Esophagus muscularis mucosa (tissue), 4 donors: ENCODE results near the gene RPL38. TPM values are rescaled to one million over a fixed set of nuclear protein-coding genes. Genes with fewer than 3 reads are reported as not detected.

ENCODE experiments used
- DNase-seq: peaks from one replicate; pipeline ENCODE4 v3.0.0-alpha.2; 2017; ENCODE audit errors: extremely low spot score
- H3K27ac ChIP-seq, 4 donors: fragments of 200-600 bp; sonication (generic); replicated peaks in 1 of 4; 1 replicate in 3 of 4; 2 replicates in 1 of 4; pipeline ENCODE4 v1.5.1; 2016 to 2019; ENCODE audit warnings: mild to moderate bottlenecking in 1 of 4
- H3K27me3 ChIP-seq, 4 donors: fragments of 200-600 bp; sonication (generic); one replicate each; pipeline versions ENCODE4 v1.5.1 to v1.6.0; 2016 to 2019
- H3K36me3 ChIP-seq, 4 donors: fragments of 200-600 bp; sonication (generic); one replicate each; pipeline ENCODE4 v1.5.1; 2016 to 2019
- H3K4me1 ChIP-seq, 4 donors: fragments of 200-600 bp; sonication (generic); one replicate each; pipeline ENCODE4 v1.5.1; 2016 to 2019
- H3K4me3 ChIP-seq, 4 donors: fragments of 200-600 bp; sonication (generic); 1 replicate in 2 of 4; 2 replicates in 2 of 4; pipeline ENCODE4 v1.5.1; 2016 to 2019; ENCODE audit warnings: mild to moderate bottlenecking in 4 of 4, moderate library complexity in 1 of 4
- H3K9me3 ChIP-seq, 4 donors: fragments of 200-600 bp; sonication (generic); 1 replicate in 3 of 4; 2 replicates in 1 of 4; pipeline ENCODE4 v1.5.1; 2016 to 2019
- CTCF ChIP-seq, 3 experiments: fragments of 200-600 bp in 2 of 3; fragments of 450-650 bp in 1 of 3; sonication (generic) in 2 of 3; IDR thresholded peaks; one replicate each; pipeline ENCODE4 v1.5.1; 2017 to 2019; ENCODE audit warnings: antibody characterized with exemption in 3 of 3, mild to moderate bottlenecking in 2 of 3, moderate library complexity in 1 of 3
- EP300 ChIP-seq: sonication (generic); formaldehyde crosslinking; IDR thresholded peaks from one replicate; pipeline ENCODE4 v1.6.1; 2017; ENCODE audit warnings: antibody characterized with exemption
- POLR2A ChIP-seq: fragments of 450-650 bp; IDR thresholded peaks from one replicate; pipeline ENCODE4 v1.6.1; 2017; ENCODE audit warnings: antibody characterized with exemption, moderate library complexity, mild to moderate bottlenecking, low read depth
- POLR2AphosphoS5 ChIP-seq, 2 donors: sonication (generic); formaldehyde crosslinking; IDR thresholded peaks; one replicate each; pipeline ENCODE4 v1.6.1; 2017; ENCODE audit warnings: antibody characterized with exemption in 2 of 2
- WGBS: methylation state at CpG from one replicate; pipeline ENCODE4 v1.1.5; 2018; 5-methylcytosine and 5-hydroxymethylcytosine counted together
- intact Hi-C: fragments of 100-400 bp; cut with DNase I; formaldehyde crosslinking; loops from one replicate; pipeline ENCODE4 v1.15.1; 2023
- total RNA-seq, 4 donors: library from RNA; depleted of rRNA; stranded (reverse); fragments of >200 nt; gene quantifications; one replicate each; pipeline versions ENCODE4 v1.1.0 to v1.2.1, GENCODE V29; 2016

Gene RPL38
- total RNA-seq, 4 donors from 2014 or later = 445 to 1,296 (median 979) TPM

DNA sequence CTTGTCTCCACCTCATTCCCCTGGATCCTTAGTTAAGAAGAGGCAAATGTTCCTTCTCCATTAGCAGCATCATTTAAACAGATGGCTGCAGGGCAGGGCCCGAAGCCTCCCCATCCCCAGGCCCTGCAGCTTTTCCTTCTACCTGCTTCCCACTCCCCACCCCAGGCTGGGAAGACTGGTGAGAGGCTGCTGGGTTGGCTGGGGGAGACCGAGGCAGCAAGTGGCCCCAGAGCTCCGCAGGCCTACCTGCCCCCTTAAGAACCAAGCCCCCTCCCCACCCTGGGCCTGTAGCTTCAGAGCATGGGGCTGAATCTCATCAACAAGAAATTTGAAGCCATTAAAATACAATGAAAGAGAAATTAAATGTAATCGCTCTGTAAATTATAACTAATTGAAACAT lies 22.1 kb upstream of the RPL38 start:
- intact Hi-C loops = no loop called here
- Histone ChIP-seq H3K4me3 (no peak overlapping the region), H3K36me3 (no peaks in the 10 kb centered on the region), H3K27me3 (peaks cover 0 to 89% (median 2%) of the 10 kb centered on the region in 4 donors), H3K9me3 (no peaks in the 10 kb centered on the region), H3K27ac (no peak overlapping the region), H3K4me1 (no peaks in the 10 kb centered on the region)
- TF ChIP-seq EP300 (no peak), POLR2AphosphoS5 (IDR thresholded peaks at IDR 0.05) (no peak), POLR2A (no peak), CTCF (IDR thresholded peaks at IDR 0.05) (no peak)
- no peak for DNase-seq
- WGBS = 95% methylated on average over 4 of the region's 4 CpGs

GRCh38 chr17:74182041-74182723 lies 21.3 kb upstream of the RPL38 start:
- no peaks in the 10 kb centered on the region for H3K4me1 ChIP-seq
- WGBS = 76% methylated on average over 11 of the region's 17 CpGs
- H3K27me3 ChIP-seq = peaks cover 0 to 90% (median 0%) of the 10 kb centered on the region in 4 donors
- H3K9me3 ChIP-seq = no peaks in the 10 kb centered on the region
- H3K4me3 ChIP-seq = no peak overlapping the region
- no peak for DNase-seq
- H3K36me3 ChIP-seq = no peaks in the 10 kb centered on the region
- intact Hi-C loops = no loop called here
- TF ChIP-seq POLR2AphosphoS5 (IDR thresholded peaks at IDR 0.05) (no peak), CTCF (IDR thresholded peaks at IDR 0.05) (no peak), EP300 (no peak), POLR2A (no peak)
- no peak overlapping the region for H3K27ac ChIP-seq

- intact Hi-C loops = no loop called here
- peaks cover 0 to 93% (median 0%) of the 10 kb centered on the region in 4 donors for H3K27me3 ChIP-seq
- TF ChIP-seq POLR2A (no peak), EP300 (no peak), CTCF (IDR thresholded peaks at IDR 0.05) (no peak), POLR2AphosphoS5 (IDR thresholded peaks at IDR 0.05) (no peak)
- no peaks in the 10 kb centered on the region for H3K9me3 ChIP-seq
- no peaks in the 10 kb centered on the region for H3K4me1 ChIP-seq
- WGBS = 83% methylated on average over 9 of the region's 9 CpGs
- H3K36me3 ChIP-seq = no peaks in the 10 kb centered on the region
- no peak overlapping the region for H3K4me3 ChIP-seq
- DNase-seq = no peak
- no peak overlapping the region for H3K27ac ChIP-seq
Observed at GRCh38 chr17:74183411-74183810, 20.1 kb upstream of the RPL38 start.

DNA sequence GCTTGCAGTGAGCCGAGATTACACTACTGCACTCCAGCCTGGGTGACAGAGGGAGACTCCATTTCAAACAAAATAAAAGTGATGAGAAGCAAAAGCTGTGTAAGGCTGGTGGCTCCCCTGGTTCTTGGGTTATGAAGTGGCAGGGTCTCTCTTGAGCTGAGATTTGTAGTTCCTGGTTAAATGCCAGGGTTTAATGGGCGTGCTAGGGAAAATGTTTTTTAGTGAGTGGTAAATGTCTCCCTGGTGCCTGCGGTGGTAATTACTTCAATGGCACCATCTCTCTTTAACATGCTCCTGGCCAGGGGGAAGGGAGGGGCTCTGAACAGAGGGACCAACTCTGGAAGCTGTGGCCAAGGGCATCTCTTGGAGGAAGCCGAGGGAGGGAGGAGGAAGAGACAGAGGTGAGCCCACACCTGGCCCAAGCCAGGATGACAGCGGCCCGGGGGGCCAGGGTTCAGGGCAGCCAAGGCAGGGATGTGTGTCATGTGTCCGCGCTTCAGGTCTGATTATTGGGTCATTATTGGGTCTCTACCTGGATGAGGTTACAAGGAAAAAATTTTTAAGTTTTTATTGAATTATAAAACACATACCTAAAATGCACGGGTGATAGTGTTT lies 17.8 kb upstream of the RPL38 start:
- Histone ChIP-seq H3K36me3 (no peaks in the 10 kb centered on the region), H3K4me1 (no peaks in the 10 kb centered on the region), H3K4me3 (no peak overlapping the region), H3K27me3 (peaks cover 0 to 79% (median 0%) of the 10 kb centered on the region in 4 donors), H3K9me3 (no peaks in the 10 kb centered on the region), H3K27ac (no peak overlapping the region)
- DNase-seq = no peak
- TF ChIP-seq POLR2A (no peak), EP300 (no peak), CTCF (IDR thresholded peaks at IDR 0.05) (no peak), POLR2AphosphoS5 (IDR thresholded peaks at IDR 0.05) (no peak)
- intact Hi-C loops = no loop called here
- WGBS = 70% methylated on average over 9 of the region's 9 CpGs
